Smooth muscle cell (in vitro differentiated cells): ENCODE measurements around the gene SLC39A5. TPM values are rescaled to one million over a fixed set of nuclear protein-coding genes. Genes with fewer than 3 reads are reported as not detected.
A peak's percentile ranks its signal among the peaks of the same experiment; 100 is the strongest.

ENCODE experiments used
- DNase-seq: peaks from one replicate; lab custom pipeline; 2025; ENCODE audit not compliant: unreplicated experiment; lab: John Stamatoyannopoulos, UW
- H2AFZ ChIP-seq: fragments of 200-600 bp; sonication (generic); 2 replicates; pipeline ENCODE4 v1.6.0; 2016; ENCODE audit warnings: antibody characterized with exemption, low read depth, mild to moderate bottlenecking
- H3F3A ChIP-seq: fragments of 200-600 bp; sonication (generic); 2 replicates; pipeline ENCODE4 v1.6.0; 2017; ENCODE audit warnings: antibody characterized with exemption, low read depth
- H3K27ac ChIP-seq: fragments of 200-600 bp; sonication (generic); 2 replicates; pipeline ENCODE4 v1.5.1; 2016; ENCODE audit warnings: low read depth, mild to moderate bottlenecking
- H3K27me3 ChIP-seq: fragments of 200-600 bp; sonication (generic); 2 replicates; pipeline ENCODE4 v1.6.1; 2016; ENCODE audit warnings: low read depth, mild to moderate bottlenecking
- H3K36me3 ChIP-seq: fragments of 200-600 bp; sonication (generic); 2 replicates; pipeline ENCODE4 v1.5.1; 2016; ENCODE audit warnings: low read depth
- H3K4me1 ChIP-seq: fragments of 200-600 bp; sonication (generic); 2 replicates; pipeline ENCODE4 v1.5.1; 2016; ENCODE audit warnings: low read depth
- H3K4me2 ChIP-seq: fragments of 200-600 bp; sonication (generic); 2 replicates; pipeline ENCODE4 v1.6.0; 2016; ENCODE audit warnings: mild to moderate bottlenecking
- H3K4me3 ChIP-seq: fragments of 200-600 bp; sonication (generic); 2 replicates; pipeline ENCODE4 v1.5.1; 2016; ENCODE audit warnings: mild to moderate bottlenecking
- H3K79me2 ChIP-seq: fragments of 200-600 bp; sonication (generic); 2 replicates; pipeline ENCODE4 v1.6.0; 2016; ENCODE audit warnings: low read depth, mild to moderate bottlenecking
- H3K9ac ChIP-seq: fragments of 200-600 bp; sonication (generic); 2 replicates; pipeline ENCODE4 v1.6.0; 2016; ENCODE audit warnings: low read depth
- H3K9me3 ChIP-seq: fragments of 200-600 bp; sonication (generic); replicated peaks from 2 replicates; pipeline ENCODE4 v1.5.1; 2016; ENCODE audit warnings: low read depth
- H4K20me1 ChIP-seq: fragments of 200-600 bp; sonication (generic); 2 replicates; pipeline ENCODE4 v1.6.0; 2016; ENCODE audit warnings: low read depth
- CTCF ChIP-seq: fragments of 200-600 bp; sonication (generic); IDR thresholded peaks from 2 replicates; pipeline ENCODE4 v1.5.1; 2017; ENCODE audit warnings: borderline replicate concordance, mild to moderate bottlenecking, antibody characterized with exemption; ENCODE audit not compliant: insufficient read depth, poor library complexity, severe bottlenecking
- WGBS: methylation state at CpG from one replicate; pipeline ENCODE4 v1.1.7; 2016; ENCODE audit warnings: low lambda C conversion rate; 5-methylcytosine and 5-hydroxymethylcytosine counted together
- polyA plus RNA-seq: library from polyadenylated mRNA; unstranded; fragments of >200 nt; fragmentation: Nextera tagmentation; extraction: Ambion mirVana; gene quantifications from 2 replicates; pipeline ENCODE4 v1.2.1, GENCODE V29; 2016
- total RNA-seq: library from RNA; depleted of rRNA; stranded (reverse); fragments of >200 nt; gene quantifications from 2 replicates; pipeline ENCODE4 v1.2.3, GENCODE V29; 2014

Gene SLC39A5
- 0.36 and 0.99 TPM in 2 replicates for total RNA-seq
- not detected in 2 replicates for polyA plus RNA-seq

GRCh38 chr12:56229916-56230431, at the start of gene SLC39A5:
TSS of gene SLC39A5 (plus strand) at chr12:56230051. CDS start at chr12:56231275, 1,224 bp downstream.
- Histone ChIP-seq H3K4me2 (no peak within 1 kb of the TSS), H3K4me1 (peaks cover 1% of the 10 kb centered on the region), H3K79me2 (no peaks in the 10 kb centered on the region), H4K20me1 (no peaks in the 10 kb centered on the region), H3K36me3 (no peaks in the 10 kb centered on the region), H3K9me3 (no peaks in the 10 kb centered on the region), H2AFZ (no peak within 1 kb of the TSS), H3K9ac (no peak within 1 kb of the TSS), H3K27ac (no peak within 1 kb of the TSS), H3K27me3 (no peaks in the 10 kb centered on the region), H3F3A (peaks cover 4% of the 10 kb centered on the region), H3K4me3 (peak within 1 kb of the TSS; percentile 24)
- TF ChIP-seq CTCF = no peak
- no peak for DNase-seq
- WGBS = 94% methylated on average over 3 of the region's 4 CpGs

- no peak overlapping the region for H3K9ac ChIP-seq
Observed at GRCh38 chr12:56186957-56187356, 42.9 kb upstream of the SLC39A5 start.

GRCh38 chr12:56188131-56188777, 41.6 kb upstream of the SLC39A5 start:
- Histone ChIP-seq H3F3A (peaks cover 3% of the 10 kb centered on the region), H3K36me3 (peaks cover 16% of the 10 kb centered on the region), H3K9ac (peak overlapping the region; percentile 82), H3K27ac (no peak overlapping the region), H4K20me1 (peaks cover 20% of the 10 kb centered on the region), H3K79me2 (peaks cover 31% of the 10 kb centered on the region), H3K4me1 (peaks cover 7% of the 10 kb centered on the region), H3K27me3 (no peaks in the 10 kb centered on the region), H2AFZ (no peak overlapping the region), H3K9me3 (no peaks in the 10 kb centered on the region), H3K4me3 (peak overlapping the region; percentile 92), H3K4me2 (peak overlapping the region; percentile 97)
- no peak for DNase-seq
- no peak for TF ChIP-seq CTCF
- WGBS = 10% methylated on average over 10 of the region's 10 CpGs

More at GRCh38 chr12:56186957-56187356, 42.9 kb upstream of the SLC39A5 start:
- no peaks in the 10 kb centered on the region for H3K9me3 ChIP-seq
- no peak overlapping the region for H2AFZ ChIP-seq
- WGBS = 100% methylated on average over 2 of the region's 2 CpGs
- peaks cover 7% of the 10 kb centered on the region for H3K4me1 ChIP-seq
- no peaks in the 10 kb centered on the region for H3K27me3 ChIP-seq
- H3K27ac ChIP-seq = no peak overlapping the region
- DNase-seq = no peak
- H3K79me2 ChIP-seq = peaks cover 31% of the 10 kb centered on the region
- H3K36me3 ChIP-seq = peaks cover 16% of the 10 kb centered on the region
- H3F3A ChIP-seq = peaks cover 3% of the 10 kb centered on the region
- H3K4me3 ChIP-seq = no peak overlapping the region
- H3K4me2 ChIP-seq = no peak overlapping the region
- peaks cover 20% of the 10 kb centered on the region for H4K20me1 ChIP-seq
- no peak for TF ChIP-seq CTCF

GRCh38 chr12:56188778-56189098, 41.1 kb upstream of the SLC39A5 start:
- Histone ChIP-seq H3K79me2 (peaks cover 31% of the 10 kb centered on the region), H3K4me1 (peaks cover 7% of the 10 kb centered on the region), H3K4me3 (peak overlapping the region; percentile 92), H3K27ac (no peak overlapping the region), H2AFZ (no peak overlapping the region), H3F3A (peaks cover 3% of the 10 kb centered on the region), H3K9me3 (no peaks in the 10 kb centered on the region), H3K36me3 (peaks cover 12% of the 10 kb centered on the region), H3K9ac (peak overlapping the region; percentile 82), H3K4me2 (peak overlapping the region; percentile 97), H4K20me1 (peaks cover 20% of the 10 kb centered on the region), H3K27me3 (no peaks in the 10 kb centered on the region)
- no peak for DNase-seq
- 3% methylated on average over 17 of the region's 17 CpGs for WGBS
- no peak for TF ChIP-seq CTCF
